ENCODE measurements around the gene TP73. TPM values are rescaled to one million over a fixed set of nuclear protein-coding genes. Genes with fewer than 3 reads are reported as not detected.
A peak's percentile ranks its signal among the peaks of the same experiment; 100 is the strongest.

Gene TP73
- total RNA-seq, 2 experiments from 2014 or later, result 2.0 to 2.6 TPM

DNA sequence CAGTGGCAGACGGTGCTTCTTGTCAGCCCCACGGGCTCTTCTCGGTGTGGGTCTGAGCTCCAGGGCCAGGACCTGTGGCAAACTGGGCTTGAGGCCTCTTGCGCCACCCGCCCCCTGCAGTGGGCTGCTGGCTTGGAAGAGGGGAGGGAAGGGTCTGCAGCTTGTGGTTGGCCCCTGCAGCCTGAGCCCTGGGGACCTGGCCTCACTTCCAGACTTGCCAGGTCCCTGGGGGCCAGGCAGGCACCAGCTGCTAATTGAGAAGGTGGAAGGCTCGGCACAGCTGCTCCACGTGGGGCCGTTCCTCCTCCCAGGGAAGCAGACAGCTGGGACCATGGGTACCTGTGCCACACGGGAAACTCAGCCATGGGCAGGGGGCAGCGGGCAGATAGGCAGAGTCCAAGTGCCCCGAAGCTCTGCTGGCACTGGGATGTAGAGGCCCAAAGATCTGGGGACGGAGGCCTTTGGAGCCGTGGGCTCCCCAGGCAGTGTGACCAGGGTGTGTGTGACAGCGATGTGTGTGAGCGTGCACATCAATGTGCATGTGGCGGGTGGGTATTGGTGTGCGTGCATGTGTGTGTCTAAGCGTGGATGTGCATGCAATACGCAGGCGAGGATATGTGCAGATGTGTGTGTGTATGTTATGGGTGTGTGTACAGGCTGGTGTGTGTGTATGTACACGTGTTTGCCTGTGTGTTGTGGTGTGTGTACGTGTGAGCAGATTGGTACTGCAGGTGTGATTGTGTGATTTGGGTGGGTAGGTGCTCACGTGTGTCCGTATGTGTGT, 39.3 kb downstream of the TP73 start:
- ChIA-PET CTCF (no interaction called here), POLR2A (no interaction called here)
- H3K4me1 Mint-ChIP-seq, result no peaks in the 10 kb centered on the region
- DNase-seq, result no peak
- H3K27ac Mint-ChIP-seq, result no peak overlapping the region
- no peak overlapping the region for H3K4me3 Mint-ChIP-seq
- H3K36me3 Mint-ChIP-seq (ENCODE audit: low read depth), result no peaks in the 10 kb centered on the region
- peaks cover 5% of the 10 kb centered on the region for H3K27me3 Mint-ChIP-seq
- peaks cover 2% of the 10 kb centered on the region for H3K9me3 Mint-ChIP-seq

DNA sequence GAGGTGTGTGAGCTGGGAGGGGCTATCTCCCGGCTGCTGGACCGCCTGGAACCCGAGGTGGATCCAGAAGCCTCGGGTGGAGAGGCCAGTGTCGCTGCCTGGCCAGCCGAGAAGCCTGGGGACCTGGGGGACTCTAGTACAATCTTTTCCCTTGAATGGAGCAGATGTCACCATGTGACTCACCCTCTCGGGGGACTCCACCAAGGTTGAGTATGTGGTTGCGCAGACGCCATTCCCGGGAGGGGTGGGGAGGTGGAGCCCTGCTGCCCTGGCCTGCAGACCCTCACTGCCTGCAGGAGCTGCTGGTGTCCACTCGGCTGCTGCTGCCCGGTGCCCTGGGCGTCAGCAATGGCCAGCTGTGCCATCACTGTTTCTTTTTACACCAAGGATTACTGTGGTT, 40.3 kb downstream of the TP73 start:
- Mint-ChIP-seq H3K27ac (no peak overlapping the region), H3K4me3 (no peak overlapping the region), H3K27me3 (peaks cover 5% of the 10 kb centered on the region), H3K4me1 (no peaks in the 10 kb centered on the region), H3K36me3 (ENCODE audit: low read depth) (no peaks in the 10 kb centered on the region), H3K9me3 (peaks cover 2% of the 10 kb centered on the region)
- no peak for DNase-seq
- CTCF ChIA-PET, result no interaction called here
- POLR2A ChIA-PET, result no interaction called here

DNA sequence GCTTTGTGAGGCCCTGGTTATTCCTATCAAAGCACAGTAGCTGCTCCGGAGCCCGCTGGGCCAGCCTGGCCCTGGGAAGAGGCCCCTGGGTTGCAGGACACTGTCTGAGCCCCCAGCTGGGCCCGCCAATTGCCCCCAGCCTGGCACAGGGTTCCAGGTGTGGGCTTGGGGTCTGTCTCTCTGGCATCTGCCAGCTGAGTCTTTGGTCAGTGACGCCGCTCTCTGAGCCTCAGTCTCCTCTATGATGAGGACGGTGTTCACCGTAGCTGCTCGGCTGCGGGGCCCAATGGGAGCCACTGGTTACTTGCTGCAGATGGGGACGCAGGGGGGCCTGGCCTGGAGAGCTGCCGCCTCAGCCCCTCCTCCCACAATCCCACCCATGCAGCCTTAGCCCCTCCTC, 41.0 kb downstream of the TP73 start:
- Mint-ChIP-seq H3K9me3 (peaks cover 2% of the 10 kb centered on the region), H3K4me1 (no peaks in the 10 kb centered on the region), H3K27ac (no peak overlapping the region), H3K27me3 (peaks cover 5% of the 10 kb centered on the region), H3K4me3 (no peak overlapping the region), H3K36me3 (ENCODE audit: low read depth) (no peaks in the 10 kb centered on the region)
- ChIA-PET POLR2A (no interaction called here), CTCF (no interaction called here)
- no peak for DNase-seq

DNA sequence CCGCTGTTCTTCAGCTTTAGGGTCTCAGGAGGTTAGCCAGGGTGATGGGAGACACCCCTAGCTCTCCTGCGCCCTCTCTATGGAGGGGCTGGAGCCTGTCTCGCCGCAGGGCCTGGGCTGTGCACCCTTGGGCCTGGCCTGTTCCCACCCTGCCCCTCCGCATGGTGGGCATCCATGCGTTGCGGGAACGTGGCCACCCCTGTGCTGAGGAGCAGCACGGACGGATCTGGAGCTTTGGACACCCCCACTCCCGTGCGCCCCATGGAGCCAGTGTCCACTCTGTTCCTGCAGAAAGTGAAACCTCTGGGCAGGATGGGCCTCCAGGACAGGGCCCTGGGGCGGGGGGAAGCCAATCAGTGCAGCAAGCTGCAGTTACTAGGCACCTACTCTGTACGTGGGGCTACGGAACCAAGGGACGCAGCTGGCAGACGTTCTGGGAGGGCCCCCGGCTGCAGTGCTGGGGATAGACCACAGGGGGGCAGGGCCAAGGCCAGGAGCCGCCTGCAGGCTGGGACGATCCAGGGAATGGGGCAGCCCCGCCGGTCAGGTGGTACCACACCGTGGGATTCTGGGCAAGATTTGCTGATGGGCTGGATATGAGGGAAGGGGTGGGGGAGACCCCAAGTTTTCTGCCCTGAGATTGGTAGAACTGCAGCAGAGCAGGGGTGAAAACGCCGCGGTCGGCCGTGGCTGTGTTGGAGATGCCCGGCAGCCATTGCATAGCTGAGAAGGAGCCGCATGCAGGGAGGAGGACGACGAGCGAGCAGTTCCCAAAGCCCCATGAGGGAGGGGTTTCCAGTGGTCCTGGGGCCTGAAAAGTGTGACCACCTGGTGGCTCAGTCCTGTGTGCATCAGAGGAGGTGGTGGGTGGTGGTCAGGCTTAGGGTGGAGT, 43.3 kb downstream of the TP73 start:
- Mint-ChIP-seq H3K4me1 (no peaks in the 10 kb centered on the region), H3K27me3 (peaks cover 5% of the 10 kb centered on the region), H3K9me3 (peaks cover 2% of the 10 kb centered on the region), H3K27ac (no peak overlapping the region), H3K36me3 (ENCODE audit: low read depth) (no peaks in the 10 kb centered on the region), H3K4me3 (no peak overlapping the region)
- CTCF ChIA-PET, result interaction anchor here (0.7 kb wide), 1 partner anchor 33 kb away, joined by 3 read pairs; no protein-coding TSS in a partner anchor
- DNase-seq, result peak; percentile 25
- POLR2A ChIA-PET, result no interaction called here

DNA sequence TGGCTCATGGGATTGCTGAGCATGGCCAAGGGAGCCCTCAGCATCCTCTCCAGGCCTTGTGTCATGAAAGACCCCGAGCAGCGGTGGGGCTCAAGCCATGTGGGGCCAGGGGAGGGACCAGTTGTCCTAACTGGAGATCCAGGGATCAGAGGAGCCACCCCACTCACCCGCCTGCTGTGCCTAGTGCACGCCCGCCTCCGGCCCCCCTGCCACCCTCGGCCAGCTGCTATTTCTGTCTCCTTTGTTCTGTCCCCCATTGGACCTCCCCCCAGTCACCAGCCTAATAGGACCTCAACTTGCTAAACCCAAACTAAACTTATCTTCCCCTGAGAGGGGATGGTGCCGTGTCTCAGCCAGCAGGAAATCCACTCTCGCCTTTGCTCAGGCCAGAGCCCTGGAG, 44.4 kb downstream of the TP73 start:
- no peak overlapping the region for H3K27ac Mint-ChIP-seq
- no peak overlapping the region for H3K4me3 Mint-ChIP-seq
- peaks cover 2% of the 10 kb centered on the region for H3K9me3 Mint-ChIP-seq
- POLR2A ChIA-PET, result no interaction called here
- H3K4me1 Mint-ChIP-seq, result no peaks in the 10 kb centered on the region
- peaks cover 5% of the 10 kb centered on the region for H3K27me3 Mint-ChIP-seq
- no peak for DNase-seq
- no peaks in the 10 kb centered on the region for H3K36me3 Mint-ChIP-seq (ENCODE audit: low read depth)
- CTCF ChIA-PET, result no interaction called here

DNA sequence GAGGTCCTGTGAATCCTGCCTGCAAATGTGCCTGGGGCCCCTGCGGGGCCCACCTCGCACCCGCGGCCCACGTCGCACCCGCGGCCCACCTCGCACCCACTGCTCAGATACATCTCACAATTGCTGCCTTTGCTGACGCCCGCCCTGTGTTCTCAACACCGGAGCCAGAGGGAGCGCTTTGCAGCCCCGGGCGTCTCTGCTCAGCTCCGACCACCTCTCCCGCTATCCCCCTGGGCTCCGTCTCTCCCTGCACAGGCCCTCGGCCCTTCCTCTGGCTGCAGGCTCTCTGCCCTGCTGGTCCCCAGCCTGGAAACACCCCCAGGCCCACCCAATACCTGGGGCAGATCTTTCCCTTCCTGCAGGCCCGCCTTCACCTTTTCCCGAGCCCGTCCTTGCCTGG, 44.8 kb downstream of the TP73 start:
- Mint-ChIP-seq H3K36me3 (ENCODE audit: low read depth) (no peaks in the 10 kb centered on the region), H3K9me3 (peaks cover 2% of the 10 kb centered on the region), H3K4me3 (no peak overlapping the region), H3K4me1 (no peaks in the 10 kb centered on the region), H3K27me3 (peaks cover 5% of the 10 kb centered on the region), H3K27ac (no peak overlapping the region)
- ChIA-PET POLR2A (no interaction called here), CTCF (no interaction called here)
- no peak for DNase-seq

DNA sequence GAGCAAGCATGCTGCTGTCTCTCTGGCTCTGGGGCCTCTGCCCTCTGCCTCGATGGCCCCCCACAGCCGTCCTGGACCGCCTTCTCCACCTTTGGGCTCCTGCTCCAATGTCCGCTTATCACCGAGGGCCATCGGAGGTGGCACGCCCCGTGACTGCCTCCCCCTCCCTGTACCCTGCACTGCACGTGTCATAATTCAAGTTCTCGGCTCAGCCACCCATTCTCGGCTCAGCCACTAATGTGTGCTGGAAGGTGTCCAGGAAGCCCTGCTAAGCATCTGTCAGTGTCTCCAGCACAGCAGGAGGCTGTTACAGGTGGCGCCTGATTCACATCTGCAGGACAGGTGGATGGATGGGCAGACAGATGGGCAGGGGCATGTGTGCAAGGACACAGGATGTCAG, 45.5 kb downstream of the TP73 start:
- H3K36me3 Mint-ChIP-seq (ENCODE audit: low read depth), result no peaks in the 10 kb centered on the region
- POLR2A ChIA-PET, result no interaction called here
- H3K4me3 Mint-ChIP-seq, result no peak overlapping the region
- peaks cover 2% of the 10 kb centered on the region for H3K9me3 Mint-ChIP-seq
- peaks cover 5% of the 10 kb centered on the region for H3K27me3 Mint-ChIP-seq
- CTCF ChIA-PET, result no interaction called here
- no peak for DNase-seq
- no peaks in the 10 kb centered on the region for H3K4me1 Mint-ChIP-seq
- H3K27ac Mint-ChIP-seq, result no peak overlapping the region

DNA sequence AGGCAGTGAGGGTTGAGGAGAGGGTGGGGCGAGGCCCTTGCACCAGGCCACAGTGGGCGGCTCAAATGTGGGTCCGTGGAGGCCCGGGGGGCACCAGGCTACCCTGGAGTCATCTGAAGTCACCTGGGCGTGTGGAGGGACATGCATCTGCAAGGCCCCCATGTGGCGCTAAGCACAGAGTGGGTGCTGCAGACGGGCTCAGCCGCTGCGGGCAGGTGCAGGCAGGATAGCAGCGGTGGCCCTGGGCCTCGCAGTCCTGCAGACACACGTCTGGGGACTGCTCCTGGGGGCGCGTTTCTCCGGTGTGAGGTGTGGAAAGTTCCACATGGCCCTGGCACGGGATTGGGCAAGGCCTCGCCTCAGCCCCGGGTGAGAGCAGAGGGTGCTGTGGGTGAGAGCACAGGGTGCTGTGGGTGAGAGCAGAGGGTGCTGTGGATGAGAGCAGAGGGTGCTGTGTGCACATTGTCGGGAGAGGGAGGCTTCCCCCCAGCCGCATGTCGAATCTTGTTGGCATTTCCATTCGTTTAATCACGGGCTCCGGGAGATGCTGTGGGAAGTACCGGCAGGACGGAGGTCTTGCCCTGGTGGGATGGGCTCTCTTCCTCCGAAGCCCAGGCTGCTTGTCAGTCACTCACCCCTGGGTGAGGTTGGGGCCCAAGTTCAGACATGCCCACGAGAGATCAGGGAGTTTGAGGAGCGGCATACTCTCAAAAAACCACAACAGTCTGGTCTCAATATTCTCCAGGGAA, 46.5 kb downstream of the TP73 start:
- no peak for DNase-seq
- ChIA-PET POLR2A (no interaction called here), CTCF (no interaction called here)
- Mint-ChIP-seq H3K9me3 (peaks cover 2% of the 10 kb centered on the region), H3K4me3 (no peak overlapping the region), H3K27ac (no peak overlapping the region), H3K27me3 (peaks cover 5% of the 10 kb centered on the region), H3K36me3 (ENCODE audit: low read depth) (no peaks in the 10 kb centered on the region), H3K4me1 (no peaks in the 10 kb centered on the region)

DNA sequence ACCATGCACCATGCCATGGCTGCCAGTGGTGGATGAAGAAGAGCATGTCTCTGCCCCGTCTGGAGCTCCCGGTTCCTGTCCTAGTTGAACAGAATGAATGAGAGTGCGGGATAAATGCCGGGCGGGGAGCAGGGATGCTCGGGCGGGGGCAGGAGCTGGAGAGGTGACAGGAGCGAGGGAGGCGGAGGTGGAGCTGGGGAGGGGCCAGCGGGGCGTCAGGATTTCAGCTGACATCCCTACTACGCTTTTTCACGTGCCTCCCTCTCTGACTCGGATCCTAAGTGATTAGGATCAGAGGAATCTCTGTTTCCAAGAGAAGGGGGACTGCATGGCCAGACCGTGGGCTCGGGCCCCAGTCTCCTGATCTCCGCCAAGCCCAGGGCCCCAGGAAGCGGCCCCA, 47.3 kb downstream of the TP73 start:
- CTCF ChIA-PET, result no interaction called here
- DNase-seq, result no peak
- no peak overlapping the region for H3K4me3 Mint-ChIP-seq
- peaks cover 6% of the 10 kb centered on the region for H3K27me3 Mint-ChIP-seq
- H3K4me1 Mint-ChIP-seq, result peaks cover 3% of the 10 kb centered on the region
- no peak overlapping the region for H3K27ac Mint-ChIP-seq
- POLR2A ChIA-PET, result no interaction called here
- peaks cover 2% of the 10 kb centered on the region for H3K9me3 Mint-ChIP-seq
- H3K36me3 Mint-ChIP-seq (ENCODE audit: low read depth), result no peaks in the 10 kb centered on the region

DNA sequence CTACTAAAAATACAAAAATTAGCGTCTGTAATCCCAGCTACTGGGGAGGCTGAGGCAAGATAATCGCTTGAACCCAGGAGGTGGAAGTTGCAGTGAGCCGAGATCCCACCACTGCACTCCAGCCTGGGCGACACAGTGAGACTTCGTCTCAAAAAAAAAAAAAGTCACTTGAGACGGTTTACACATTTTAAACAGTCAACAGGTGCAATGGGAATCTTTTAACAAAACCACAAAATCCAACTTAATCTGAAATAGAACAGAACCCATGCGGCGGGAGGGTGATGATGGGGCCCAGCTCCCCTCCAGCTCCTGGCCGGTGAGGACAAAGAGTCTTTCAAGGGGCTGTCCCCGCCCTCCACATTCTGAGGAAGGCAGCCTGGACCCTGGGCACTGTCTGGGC, 48.3 kb downstream of the TP73 start:
- Mint-ChIP-seq H3K27me3 (peaks cover 6% of the 10 kb centered on the region), H3K36me3 (ENCODE audit: low read depth) (no peaks in the 10 kb centered on the region), H3K27ac (no peak overlapping the region), H3K9me3 (no peaks in the 10 kb centered on the region), H3K4me1 (peaks cover 3% of the 10 kb centered on the region), H3K4me3 (no peak overlapping the region)
- DNase-seq, result no peak
- ChIA-PET CTCF (no interaction called here), POLR2A (no interaction called here)

DNA sequence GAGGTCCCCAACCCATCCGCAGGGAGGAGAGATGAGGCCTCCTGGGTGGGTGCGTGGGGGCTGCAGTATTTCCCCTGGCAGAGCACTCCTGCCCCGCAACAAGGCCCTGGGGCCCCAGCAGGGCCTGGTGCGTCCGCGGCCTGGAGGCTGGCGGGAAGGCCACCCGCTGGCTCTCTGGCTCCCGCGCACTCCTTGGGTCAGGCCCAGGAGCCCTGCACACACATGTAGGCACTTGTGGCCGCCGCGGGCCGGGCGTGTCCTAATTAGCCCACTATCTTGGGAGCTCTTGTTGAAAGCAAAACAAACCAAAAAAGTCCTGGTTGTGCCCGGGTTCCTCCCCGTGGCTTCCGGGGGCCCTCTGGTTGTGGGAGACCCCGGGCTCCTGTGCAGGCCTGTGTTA, 50.2 kb downstream of the TP73 start:
- Mint-ChIP-seq H3K4me1 (peaks cover 3% of the 10 kb centered on the region), H3K27me3 (peaks cover 2% of the 10 kb centered on the region), H3K27ac (no peak overlapping the region), H3K9me3 (no peaks in the 10 kb centered on the region), H3K36me3 (ENCODE audit: low read depth) (no peaks in the 10 kb centered on the region), H3K4me3 (no peak overlapping the region)
- DNase-seq, result no peak
- CTCF ChIA-PET, result no interaction called here
- POLR2A ChIA-PET, result no interaction called here

DNA sequence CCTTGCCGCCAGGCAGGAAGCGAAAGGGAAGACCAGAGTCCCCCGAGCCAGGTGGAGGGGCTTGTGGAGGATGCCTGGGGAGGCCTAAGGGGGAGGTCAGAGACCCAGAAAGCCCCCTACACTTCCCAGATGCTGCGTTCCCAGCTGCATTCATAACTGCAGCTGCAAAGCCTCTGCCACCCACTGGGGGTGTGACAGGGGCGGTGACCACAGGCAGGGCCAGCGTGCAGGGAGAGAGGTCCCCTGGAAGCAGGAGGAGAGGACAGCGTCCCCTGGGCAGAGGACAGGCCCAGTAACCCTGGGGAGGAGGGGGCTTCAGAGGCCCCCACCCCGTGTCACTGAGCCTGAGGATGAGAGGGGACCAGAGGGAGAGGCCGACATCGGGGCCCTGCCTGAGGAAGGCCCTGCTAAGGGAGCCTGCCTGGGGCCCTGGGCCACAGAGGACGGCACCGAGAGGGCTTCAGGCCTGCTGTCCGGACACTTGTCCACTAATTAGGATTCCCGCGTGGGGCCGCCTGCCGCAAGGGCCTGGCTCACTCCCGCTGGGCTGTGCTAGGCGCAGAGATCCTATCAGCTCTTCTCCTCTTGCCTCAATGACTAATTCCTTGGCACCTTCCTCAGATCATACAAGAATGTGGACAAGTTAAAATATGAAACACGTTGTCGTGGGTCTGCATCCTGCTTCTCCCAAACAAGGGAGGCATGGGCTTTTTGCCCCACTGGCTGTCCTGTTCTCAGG, 50.8 kb downstream of the TP73 start:
- Mint-ChIP-seq H3K27ac (no peak overlapping the region), H3K36me3 (ENCODE audit: low read depth) (no peaks in the 10 kb centered on the region), H3K27me3 (peaks cover 2% of the 10 kb centered on the region), H3K4me3 (no peak overlapping the region), H3K4me1 (peaks cover 3% of the 10 kb centered on the region), H3K9me3 (no peaks in the 10 kb centered on the region)
- POLR2A ChIA-PET, result no interaction called here
- CTCF ChIA-PET, result no interaction called here
- no peak for DNase-seq

DNA sequence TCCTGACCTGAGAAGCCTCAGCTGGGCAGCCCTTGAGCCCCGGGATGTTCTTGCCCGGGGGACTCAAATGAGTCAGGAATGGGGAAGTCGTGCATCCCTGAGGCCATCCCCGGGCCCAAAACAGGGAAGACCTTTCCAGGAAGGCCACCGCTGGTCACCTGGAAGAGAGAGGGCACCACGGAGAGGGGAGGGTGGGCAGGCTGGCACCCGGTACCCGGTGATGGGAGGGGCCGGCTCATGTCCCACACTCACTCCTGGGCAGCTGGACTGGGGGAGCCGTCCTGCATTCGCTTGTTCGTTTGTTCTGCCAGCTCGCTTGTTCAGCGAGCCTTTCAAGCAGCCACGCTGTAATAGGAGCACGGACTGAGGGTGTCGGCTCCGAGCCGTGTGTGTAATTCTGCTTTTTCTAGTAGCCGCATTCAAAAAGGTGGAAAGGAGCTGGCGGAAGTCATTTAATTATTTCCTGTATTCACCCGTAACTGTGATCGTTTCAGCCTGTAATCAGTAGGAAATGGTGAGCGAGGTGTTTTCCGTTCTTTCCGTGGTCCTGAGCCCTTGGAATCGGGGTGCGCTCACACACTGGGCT, 51.6 kb downstream of the TP73 start:
- Mint-ChIP-seq H3K36me3 (ENCODE audit: low read depth) (no peaks in the 10 kb centered on the region), H3K9me3 (no peaks in the 10 kb centered on the region), H3K4me3 (no peak overlapping the region), H3K27ac (no peak overlapping the region), H3K4me1 (peaks cover 3% of the 10 kb centered on the region), H3K27me3 (peaks cover 2% of the 10 kb centered on the region)
- DNase-seq, result no peak
- POLR2A ChIA-PET, result no interaction called here
- CTCF ChIA-PET, result no interaction called here
